GM18499 (cell line): Measurements from ENCODE around the gene EIF2B5.
"Not testable (repeated sequence)": the region's sequence is repeated elsewhere in the genome, so short reads cannot be mapped to it uniquely, and the experiment has no call there.

Experiments used
- ATAC-seq: cut with Tn5 transposase; IDR thresholded peaks from one replicate; pipeline ENCODE4 v1.9.1; 2021; ENCODE audit warnings: moderate number of reproducible peaks; ENCODE audit not compliant: insufficient read depth, unreplicated experiment

Gene EIF2B5

DNA sequence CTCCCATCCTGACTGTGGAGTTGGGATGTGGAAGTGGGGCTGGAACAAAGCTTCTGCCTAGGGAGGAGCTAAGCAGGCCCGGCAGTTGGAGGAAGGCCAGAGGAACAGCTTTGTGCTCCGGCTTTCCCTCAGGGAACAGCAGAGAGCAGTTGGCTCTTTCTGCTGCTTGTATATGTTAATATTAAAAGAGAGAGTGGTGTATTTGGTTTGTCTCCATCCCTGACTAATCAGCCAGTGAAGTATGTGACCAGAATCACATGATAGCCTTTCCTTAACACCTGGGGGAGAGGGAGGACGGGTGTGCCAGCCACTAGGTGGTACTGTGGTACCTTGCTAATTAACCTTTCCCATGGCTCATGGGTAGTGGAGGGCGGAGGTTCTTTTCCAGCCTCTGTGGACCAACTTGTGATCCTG is 10.0 kb downstream of the EIF2B5 start:
- ATAC-seq = no peak

GRCh38 chr3:184145751-184146270 is 10.7 kb downstream of the EIF2B5 start:
- no peak for ATAC-seq

GRCh38 chr3:184148076-184148475 is 12.9 kb downstream of the EIF2B5 start:
- no peak for ATAC-seq

DNA sequence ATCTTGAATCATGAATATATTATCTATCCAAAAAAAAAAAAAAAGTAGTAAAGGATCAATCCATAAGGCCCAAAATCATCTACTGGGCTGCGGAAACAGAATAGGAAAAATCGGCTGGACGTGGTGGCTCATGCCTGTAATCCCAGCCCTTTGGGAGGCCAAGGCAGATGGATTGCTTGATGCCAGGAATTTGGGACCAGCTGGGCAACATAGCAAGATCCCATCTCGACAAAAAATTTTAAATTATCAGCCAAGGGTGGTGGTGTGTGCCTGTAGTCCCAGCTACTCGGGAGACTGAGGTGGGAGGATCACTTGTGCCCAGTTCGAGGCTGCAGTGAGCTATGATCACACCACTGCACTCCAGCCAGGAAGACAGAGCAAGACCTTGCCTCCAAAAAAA is 14.0 kb downstream of the EIF2B5 start:
- no peak for ATAC-seq

DNA sequence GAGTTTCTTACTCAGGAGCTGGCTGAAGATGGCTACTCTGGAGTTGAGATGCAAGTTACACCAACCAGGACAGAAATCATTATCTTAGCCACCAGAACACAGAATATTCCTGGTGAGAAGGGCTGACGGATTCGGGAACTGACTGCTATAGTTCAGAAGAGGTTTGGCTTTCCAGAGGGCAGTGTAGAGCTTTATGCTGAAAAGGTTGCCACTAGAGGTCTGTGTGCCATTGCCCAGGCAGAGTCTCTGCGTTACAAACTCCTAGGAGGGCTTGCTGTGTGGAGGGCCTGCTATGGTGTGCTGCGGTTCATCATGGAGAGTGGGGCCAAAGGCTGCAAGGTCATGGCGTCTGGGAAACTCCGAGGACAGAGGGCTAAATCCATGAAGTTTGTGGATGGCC is 14.6 kb downstream of the EIF2B5 start:
- ATAC-seq = not testable (repeated sequence)

DNA sequence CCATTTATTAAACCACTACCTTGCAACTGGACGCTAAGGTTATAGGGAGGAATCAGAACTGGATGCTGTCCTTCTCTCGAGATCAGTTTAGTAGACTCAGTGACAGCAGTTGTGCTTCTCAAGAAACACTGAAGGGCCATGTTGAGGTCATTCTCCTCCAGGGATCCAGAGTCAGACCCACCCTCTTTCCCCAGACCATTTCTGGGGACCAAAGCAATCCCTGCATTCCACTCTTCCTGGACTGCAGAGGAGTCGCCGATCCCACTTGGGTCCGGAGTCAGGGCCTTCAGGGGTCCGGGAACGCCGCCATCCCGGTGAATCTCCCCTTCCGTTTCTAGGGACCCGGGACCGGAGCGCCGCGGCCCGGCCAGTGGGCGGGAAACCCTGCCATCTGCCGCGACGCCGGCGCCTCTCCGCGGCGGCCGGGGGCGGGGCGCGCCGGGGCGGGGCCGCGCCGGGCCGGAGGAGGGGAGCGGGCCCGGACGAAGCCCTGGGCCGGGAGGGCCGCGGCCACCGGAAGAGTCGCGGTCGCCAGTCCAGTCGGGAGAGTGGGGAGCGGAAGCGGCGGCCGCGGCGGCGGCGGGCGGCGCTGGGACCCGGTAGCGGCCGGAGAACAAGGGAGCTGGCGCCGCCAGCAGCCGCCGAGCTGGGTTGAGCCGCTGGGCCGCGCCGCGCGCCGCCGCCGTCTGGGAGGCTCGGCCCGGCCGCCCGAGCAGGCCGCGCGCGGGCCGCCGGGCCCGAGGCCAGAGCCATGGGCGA is 19.9 kb downstream of the EIF2B5 start, which contains the start of gene DVL3:
TSS of gene DVL3 (plus strand) at position 493 of the 759 bp plus-strand sequence. CDS start at position 752, 259 bp downstream.
- no peak for ATAC-seq

- ATAC-seq = no peak
These were observed 20.7 kb downstream of the EIF2B5 start for GRCh38 chr3:184155644-184156521.

GRCh38 chr3:184156522-184156955 is 21.4 kb downstream of the EIF2B5 start:
- no peak for ATAC-seq

GRCh38 chr3:184157206-184157605 is 22.0 kb downstream of the EIF2B5 start:
- no peak for ATAC-seq

DNA sequence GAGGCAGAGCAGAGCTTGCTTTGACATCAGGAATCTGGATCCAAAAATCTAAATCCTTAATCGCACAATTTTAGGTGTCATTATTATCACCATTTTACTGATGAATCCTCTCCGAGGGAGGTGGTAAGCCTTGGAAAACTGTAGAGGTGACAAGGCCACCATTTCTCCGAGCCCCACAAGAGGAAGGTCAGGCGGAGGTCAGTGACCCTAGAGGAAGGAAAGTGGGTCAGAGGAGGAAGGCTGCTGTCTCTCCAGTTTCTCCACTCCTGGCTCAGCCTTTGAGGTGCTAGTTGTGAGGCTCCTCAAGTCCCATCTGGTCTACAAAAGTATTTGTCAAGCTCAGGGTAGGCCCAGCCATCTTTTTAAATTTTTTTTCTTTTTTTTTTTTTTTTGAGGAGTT is 23.2 kb downstream of the EIF2B5 start:
- no peak for ATAC-seq

DNA sequence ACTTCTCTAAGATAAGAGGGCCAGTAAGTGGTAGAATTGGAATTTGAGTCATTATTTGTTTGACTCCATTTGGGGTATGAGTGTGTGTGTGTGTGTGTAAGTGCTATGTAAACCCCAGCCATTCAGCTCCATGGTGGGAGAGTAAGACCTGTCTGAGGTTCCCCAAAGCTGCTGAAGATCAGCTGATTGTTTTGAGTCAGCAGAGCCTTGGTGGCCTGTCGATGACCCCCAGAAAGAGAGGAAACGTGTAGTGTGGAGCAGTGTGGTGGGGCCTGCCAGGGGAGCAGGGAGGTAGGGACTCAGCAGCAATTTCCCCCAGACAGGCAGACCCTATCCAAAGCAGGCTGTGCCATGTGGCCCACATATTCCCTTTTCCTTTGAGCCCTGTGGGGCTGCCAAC is 25.3 kb downstream of the EIF2B5 start:
- ATAC-seq = no peak

GRCh38 chr3:184162571-184163070 is 27.5 kb downstream of the EIF2B5 start:
- ATAC-seq = not testable (repeated sequence)

DNA sequence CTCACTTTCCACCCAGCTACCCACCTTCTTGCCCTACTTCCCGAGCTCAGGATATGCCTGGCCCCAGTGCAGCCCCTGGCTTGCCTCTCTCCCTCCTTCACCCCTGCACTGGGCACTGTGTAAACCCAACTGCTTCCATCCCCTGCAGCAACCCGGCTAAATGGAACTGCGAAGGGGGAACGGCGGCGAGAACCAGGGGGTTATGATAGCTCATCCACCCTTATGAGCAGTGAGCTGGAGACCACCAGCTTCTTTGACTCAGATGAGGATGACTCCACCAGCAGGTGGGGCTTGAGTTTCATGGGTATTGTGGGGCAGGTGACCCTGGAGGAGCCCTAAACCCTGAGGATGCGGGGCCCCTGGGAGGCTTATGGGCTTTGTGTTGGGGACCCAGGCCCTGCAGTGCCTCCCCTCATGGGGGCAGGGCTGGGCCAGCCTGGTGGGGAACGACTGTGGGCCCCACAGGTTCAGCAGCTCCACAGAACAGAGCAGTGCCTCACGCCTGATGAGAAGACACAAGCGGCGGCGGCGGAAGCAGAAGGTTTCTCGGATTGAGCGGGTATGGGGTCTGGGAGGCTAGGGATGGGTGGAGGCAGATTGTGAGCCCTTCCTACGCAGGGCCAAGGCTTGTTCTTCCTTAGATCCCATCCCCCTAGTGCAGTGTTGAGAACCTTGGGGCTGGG is 29.6 kb downstream of the EIF2B5 start:
- ATAC-seq = no peak

DNA sequence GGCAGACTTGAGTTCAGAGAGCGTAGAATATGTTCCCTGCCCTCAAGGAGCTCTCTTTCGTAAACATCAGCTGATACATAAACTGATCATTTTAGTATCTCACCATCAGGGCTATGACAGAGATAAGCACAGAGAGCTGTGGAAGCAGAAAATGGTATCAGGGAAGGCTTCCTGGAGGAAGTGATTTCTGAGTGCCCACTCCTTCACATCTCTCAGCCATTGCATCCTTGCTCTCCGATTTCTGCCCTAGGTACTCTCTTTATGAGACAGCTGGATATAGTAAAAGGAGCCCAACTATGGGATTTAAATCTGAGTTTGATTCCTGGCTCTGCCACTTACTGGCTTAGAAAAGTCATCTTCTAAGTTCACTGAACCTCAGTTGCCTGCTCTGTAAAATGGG is 30.4 kb downstream of the EIF2B5 start:
- ATAC-seq = no peak

GRCh38 chr3:184166671-184167070 is 31.5 kb downstream of the EIF2B5 start:
- ATAC-seq = no peak

- no peak for ATAC-seq
These were observed 32.6 kb downstream of the EIF2B5 start for GRCh38 chr3:184167786-184168185.

- no peak for ATAC-seq
These were observed 33.4 kb downstream of the EIF2B5 start for GRCh38 chr3:184168363-184169120.

- ATAC-seq = no peak
These were observed 35.0 kb downstream of the EIF2B5 start for GRCh38 chr3:184169896-184170875.
